ENCODE data around the gene SURF1.

DNA sequence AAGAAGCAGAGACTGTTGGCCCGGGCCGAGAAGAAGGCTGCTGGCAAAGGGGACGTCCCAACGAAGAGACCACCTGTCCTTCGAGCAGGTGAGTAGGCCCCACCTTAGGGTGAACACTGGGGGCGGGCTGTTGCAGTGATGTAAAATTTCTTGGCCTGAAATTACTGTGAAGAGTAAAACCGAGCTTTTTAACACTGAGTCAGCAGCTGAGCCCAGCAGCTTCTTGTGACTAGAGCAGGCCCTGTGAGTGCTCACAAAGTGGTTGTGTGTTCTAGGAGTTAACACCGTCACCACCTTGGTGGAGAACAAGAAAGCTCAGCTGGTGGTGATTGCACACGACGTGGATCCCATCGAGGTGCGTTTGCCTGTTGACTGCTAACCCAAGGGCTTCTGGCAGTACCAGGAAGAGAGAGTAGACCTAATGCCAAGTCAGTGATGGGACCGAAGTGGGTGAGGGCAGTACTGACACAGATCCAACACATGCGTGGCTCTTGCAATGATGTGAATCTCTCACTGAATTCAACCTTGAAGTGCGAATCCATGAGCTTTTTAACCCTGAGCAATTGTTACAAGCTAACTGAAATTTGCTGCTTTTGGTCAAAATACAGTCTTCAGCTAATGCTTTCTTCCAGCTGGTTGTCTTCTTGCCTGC lies 6.2 kb downstream of the SURF1 start:
- TF ChIP-seq POLR2A (IDR thresholded peaks at IDR 0.05; ENCODE audit: low read length) (no peak), GATA1 (IDR thresholded peaks at IDR 0.05; ENCODE audit: low read depth, low read length) (no peak)
